NCI-H510A treated with DMSO at 0.1 percent for 48 hours (cell line): Measurements from ENCODE around the gene RNF220.
"Not testable (repeated sequence)": the region's sequence is repeated elsewhere in the genome, so short reads cannot be mapped to it uniquely, and the experiment has no call there.

Experiments used
- DNase-seq: peaks from one replicate; lab custom pipeline; 2025; lab: John Stamatoyannopoulos, UW

RNF220 gene

GRCh38 chr1:44496541-44497171 lies 91.6 kb downstream of the RNF220 start:
- DNase-seq, result no peak

- no peak for DNase-seq
These were observed 92.5 kb downstream of the RNF220 start for GRCh38 chr1:44497422-44498170.

- DNase-seq, result no peak
These were observed 94.3 kb downstream of the RNF220 start for GRCh38 chr1:44499306-44499705.

DNA sequence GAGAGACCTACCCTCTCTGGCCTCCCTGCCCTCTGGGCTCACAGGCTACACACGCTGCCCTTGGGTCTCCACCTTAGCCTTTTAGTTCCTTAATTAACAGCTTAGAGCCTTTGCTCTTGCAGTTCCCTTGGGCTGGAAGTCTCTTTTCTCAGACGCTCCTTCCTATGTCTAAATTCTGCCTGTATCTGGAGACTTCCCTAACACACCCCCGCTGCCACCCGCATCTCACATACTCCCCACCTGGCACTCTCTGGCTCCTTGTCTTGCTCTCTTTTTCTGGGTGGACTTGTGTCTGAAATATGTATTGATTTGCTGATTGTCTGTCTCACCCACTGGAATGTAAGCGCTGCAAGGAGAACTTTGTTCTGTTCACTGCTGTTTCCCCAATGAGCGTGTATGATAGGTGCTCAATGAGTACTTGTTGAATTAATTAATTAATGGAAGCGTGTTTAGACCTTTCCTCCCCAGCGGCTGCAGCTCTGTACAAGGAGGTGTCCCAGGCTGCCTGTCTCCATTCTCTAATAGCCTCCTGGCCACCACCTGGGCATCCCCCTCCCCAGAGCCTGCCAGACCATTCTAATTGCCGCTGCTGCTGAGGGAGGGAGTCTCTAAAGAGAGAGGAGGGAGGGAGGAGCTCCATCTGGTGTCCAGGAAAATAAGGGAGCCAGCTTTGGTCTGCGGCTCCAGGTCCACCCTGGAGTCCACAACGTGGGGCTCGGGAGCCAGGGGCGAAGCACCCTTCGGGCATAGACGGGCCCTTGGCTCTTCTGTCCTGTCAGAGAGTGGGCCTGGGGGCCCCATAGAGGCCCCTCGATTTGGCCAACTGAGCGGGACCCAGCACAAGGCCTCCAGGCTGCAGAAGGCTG lies 95.4 kb downstream of the RNF220 start:
- no peak for DNase-seq

GRCh38 chr1:44501047-44501890 lies 96.2 kb downstream of the RNF220 start:
- no peak for DNase-seq

DNA sequence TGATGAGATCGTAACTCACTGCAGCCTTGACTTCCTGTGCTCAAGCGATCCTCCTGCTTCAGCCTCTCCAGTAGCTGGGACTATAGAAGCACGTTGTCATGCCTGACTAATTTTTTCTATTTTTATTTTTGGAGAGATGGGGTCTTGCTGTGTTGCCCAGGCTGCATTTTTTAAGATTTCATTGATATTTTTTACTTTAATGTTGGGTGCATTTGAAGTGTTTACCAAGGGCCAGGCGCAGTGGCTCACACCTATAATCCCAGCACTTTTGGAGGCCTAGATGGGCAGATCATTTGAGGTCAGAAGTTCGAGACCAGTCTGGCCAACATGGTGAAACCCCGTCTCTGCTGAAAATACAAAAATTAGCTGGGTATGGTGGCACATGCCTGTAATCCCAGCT lies 97.8 kb downstream of the RNF220 start:
- DNase-seq, result not testable (repeated sequence)

DNA sequence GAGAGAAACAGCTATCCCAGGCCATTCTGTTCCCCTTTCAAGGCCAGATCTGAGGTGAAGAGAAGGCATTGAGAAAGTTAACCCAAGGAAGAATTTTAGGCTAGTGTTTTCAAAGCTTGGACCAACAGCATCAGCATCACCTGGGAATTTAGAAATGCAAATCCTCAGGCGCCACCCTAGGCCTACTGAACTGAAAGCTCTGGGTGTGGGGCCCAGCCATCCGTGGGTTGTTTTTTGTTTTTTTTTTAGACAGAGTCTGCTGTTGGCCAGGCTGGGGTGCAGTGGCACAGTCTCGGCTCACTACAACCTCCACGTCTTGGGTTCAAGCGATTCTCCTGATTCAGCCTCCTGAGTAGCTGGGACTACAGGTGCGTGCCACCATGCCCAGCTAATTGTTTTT lies 98.6 kb downstream of the RNF220 start:
- DNase-seq, result no peak

DNA sequence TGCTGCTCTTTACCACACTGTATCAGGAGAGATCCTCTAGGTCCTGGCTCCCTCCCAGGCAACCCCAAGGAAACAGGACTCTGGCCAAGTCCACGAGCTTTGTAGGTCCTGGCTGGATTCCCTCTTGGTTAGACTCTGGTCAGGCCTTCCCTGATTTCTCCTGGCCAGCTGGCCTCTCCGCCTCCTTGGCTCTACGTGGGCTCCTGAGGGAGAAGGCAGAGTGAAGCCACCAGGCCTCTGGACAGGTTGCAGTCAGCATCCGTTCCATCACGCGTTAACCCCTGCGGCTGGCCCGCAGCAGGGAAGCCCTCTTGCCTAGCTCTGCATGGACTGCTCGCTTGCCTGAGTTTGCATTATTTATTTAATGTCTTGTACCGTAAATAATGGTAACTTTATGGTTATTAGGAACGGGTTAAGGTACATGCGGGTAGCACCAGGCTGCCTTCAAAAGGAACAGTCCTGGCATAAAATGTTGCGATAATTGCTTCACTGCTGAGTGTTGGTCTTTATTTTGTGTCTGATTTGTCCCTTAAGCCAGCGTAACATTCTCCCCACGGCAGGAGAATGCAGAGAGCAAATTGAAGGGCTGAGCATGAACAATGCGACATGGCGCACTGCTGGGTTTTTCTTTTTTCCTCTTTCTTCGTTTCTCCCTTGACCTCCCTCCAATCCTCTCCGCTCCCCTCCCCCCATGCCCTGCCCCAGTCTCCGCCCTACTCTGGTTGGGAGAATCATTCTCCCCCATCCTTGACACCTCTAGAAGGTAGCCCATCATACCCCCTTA lies 100.3 kb downstream of the RNF220 start:
- DNase-seq, result no peak

GRCh38 chr1:44507490-44508396 lies 102.7 kb downstream of the RNF220 start:
- no peak for DNase-seq

DNA sequence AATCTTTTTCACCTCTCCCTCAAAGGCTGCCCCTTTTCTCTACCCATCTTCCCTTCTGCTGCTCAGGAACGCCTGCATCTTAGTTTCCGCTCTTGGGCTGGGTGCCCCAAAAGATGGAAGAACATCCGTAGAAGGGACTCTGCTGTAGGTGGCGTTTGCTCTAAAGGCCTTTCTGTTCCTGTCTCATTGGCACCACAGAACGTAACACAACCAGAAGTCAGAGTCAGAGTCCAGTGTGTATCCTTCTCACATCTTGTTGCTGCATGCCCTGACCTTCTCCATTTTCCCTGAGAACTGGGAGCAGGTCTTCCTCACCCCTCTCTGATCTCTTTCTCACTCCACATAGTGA lies 103.3 kb downstream of the RNF220 start:
- DNase-seq, result no peak

DNA sequence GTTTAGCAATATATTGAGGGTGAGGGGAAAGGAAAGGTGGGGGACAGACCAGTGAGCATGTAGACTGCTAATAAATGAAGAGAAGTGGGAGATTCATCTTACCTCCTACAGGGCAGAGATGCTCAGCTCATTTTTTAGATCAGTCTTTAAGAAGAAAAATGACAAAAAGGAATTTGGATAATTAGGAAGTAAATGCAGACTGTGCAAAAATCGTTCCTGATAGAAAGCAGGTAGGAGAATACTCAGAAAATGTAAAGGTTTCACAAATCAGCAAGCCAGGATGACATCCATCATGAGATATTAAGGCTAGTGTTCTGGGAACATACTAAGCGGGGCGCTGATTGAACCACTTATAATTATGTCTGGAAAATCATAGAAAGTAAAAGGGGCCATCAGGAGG lies 106.3 kb downstream of the RNF220 start:
- DNase-seq, result no peak

DNA sequence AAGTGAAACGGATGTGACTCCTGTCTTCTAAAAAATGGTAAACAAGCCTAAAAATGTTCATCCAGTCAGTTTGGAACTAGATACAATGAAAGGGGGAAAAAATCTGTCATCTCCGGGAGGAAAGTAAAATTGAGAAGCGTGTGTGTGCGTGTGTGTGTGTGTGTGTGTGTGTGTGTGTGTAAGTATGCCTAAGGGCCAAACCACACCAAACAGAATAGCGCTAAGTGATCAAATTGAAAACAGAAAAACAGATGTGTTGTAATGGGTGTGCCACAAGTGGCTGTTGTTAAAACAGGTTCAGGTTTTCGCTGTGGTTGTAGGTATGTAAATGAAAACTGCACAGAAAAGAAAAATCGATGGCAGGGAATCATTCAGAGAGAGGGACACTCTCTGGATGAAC lies 106.7 kb downstream of the RNF220 start:
- DNase-seq, result no peak

DNA sequence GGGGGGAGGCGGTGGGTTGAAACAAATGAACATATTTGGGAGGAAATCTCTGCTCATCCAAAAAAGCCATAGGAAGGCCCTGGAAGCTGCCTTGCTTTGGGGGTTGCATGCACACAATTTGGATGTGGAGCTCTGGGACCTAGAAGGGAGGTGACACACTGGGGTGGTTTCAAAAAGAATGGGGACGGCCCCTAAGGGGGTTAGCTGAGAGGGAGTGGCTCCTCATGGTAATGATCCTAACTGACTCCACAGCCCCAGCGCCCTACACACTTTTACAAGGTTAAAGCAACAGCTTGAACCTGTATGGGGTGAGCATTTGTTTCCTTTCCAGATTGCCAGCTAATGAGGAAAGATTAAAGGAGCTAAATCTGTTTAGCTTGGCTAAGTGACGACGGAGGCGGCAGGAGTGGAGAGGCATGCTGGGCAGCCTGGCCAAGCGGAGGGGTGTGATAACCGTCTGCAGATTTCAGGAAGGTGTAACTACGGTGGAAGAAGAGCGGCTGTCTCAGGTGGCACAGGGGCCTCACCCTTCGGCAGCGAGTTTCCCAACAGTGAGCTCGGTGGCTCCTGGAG lies 107.3 kb downstream of the RNF220 start:
- no peak for DNase-seq

GRCh38 chr1:44513111-44513510 lies 108.1 kb downstream of the RNF220 start:
- DNase-seq, result no peak

GRCh38 chr1:44514673-44515072 lies 109.6 kb downstream of the RNF220 start:
- DNase-seq, result no peak

- DNase-seq, result no peak
These were observed 110.4 kb downstream of the RNF220 start for GRCh38 chr1:44515416-44515815.

- DNase-seq, result no peak
These were observed 114.1 kb downstream of the RNF220 start for GRCh38 chr1:44519035-44519676.

DNA sequence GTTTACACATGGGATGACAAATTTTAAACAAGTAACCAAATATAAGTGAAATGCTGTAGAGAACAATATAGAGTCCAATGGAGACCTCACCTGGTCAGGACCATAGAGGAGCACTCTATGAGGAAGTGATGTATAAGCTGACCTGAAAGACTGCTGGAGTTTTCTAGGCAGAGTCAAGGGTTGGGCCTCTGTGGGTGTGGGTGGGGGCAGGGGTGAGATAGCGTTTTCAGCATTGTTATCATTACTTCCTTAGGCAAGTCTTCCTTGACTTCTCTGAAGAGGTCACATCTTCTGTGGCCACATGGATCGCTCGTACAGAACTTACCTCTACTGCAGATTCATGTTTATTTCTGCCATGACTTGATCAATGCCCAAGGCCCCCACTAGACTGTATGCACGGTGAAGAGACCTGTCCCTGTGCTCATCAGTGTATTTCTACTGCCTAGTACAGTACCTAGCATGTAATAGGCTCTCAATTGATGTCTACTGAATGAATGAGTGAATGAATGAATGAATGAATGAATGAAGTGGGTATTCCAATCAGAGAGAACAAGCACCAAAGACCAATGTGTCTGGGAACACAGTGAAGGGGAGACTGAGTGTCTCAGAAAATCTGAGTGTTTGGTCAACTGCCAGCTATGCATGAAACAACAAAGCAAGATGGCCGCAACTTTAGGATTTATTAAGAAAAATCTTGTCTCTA lies 116.5 kb downstream of the RNF220 start:
- DNase-seq, result no peak
